NCI-H2171 treated with DMSO at 0.1 percent for 48 hours (cell line): Measurements from ENCODE around the gene CTNNA2.

Experiments
- DNase-seq: peaks from one replicate; lab custom pipeline; 2025; lab: John Stamatoyannopoulos, UW

CTNNA2 gene

GRCh38 chr2:79612999-79613398 lies 100.1 kb downstream of the CTNNA2 start:
- DNase-seq, result no peak

DNA sequence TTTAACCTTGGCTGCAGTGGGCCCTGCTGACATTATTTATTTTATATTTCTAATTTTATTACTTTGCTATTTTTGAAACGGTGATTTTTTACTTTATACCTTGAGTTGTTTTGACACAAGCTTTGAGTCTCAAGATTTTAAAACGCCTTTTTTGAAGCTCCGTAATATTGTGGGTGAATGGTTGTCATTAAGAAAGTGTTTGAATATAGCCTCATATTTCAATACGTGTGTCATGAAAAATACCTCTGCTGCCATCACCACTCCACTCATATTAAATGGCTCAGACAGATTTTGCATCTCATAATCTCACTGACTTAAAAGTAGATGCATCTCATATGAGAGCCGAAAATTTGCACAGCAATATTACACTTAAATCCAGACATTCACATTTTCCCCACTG lies 106.6 kb downstream of the CTNNA2 start:
- DNase-seq, result no peak

DNA sequence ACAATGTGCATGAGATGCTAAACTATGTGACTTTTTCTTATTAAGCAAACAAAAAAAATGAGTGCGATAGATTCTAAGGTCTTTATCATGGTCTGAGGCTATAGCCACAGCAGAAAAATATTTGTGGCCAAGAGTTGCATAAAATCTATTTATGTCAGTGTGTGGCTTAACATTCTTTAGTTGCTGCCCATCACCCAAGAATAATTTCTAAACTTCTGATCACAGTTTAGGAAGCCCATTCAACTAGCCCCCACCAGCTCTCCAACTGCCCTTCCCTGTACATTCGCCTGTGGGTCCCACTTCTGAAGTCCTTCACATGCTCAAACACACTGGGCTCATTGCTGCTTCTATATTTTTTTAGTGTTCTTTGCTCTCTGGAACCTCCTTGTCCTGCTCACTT lies 107.1 kb downstream of the CTNNA2 start:
- DNase-seq, result no peak

- DNase-seq, result no peak
Measured at GRCh38 chr2:79620679-79621078, 107.8 kb downstream of the CTNNA2 start.

DNA sequence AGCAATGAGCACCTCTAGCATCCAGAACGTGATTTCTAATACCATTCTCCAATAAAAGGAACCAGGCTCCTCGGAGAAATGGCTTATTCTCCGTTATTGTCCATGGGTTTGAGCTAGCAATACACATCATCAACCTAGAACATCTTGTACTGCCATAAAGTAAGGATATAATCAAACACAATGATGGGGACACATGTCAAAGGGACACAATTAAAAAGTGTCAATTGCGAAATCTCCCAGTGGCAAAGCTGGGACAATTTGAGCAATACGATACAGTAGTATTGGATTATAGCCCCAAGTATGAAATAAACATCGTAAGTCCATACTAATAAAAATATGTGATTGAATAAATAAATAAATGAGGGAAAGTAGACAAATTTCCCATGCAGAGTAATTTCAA lies 108.4 kb downstream of the CTNNA2 start:
- no peak for DNase-seq

- DNase-seq, result no peak
Measured at GRCh38 chr2:79621755-79622154, 108.9 kb downstream of the CTNNA2 start.

DNA sequence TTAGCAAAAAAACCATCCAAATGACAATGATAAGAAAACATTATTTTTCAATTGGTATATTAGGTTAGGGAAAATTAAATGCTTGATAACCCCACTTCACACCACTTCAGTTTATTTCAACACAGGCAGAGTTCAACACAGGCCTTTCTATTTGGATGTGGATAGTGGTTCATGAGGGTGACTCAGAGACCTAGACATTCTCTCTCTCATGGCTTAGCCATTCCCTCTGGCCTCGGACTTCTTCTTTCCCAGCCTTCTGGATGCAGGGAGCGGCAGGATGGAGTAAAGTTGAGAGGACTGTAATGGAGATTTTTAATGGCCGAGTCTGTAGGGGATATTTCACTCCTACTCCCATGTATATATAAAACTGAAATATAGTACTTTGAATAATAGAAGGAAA lies 109.7 kb downstream of the CTNNA2 start:
- no peak for DNase-seq

DNA sequence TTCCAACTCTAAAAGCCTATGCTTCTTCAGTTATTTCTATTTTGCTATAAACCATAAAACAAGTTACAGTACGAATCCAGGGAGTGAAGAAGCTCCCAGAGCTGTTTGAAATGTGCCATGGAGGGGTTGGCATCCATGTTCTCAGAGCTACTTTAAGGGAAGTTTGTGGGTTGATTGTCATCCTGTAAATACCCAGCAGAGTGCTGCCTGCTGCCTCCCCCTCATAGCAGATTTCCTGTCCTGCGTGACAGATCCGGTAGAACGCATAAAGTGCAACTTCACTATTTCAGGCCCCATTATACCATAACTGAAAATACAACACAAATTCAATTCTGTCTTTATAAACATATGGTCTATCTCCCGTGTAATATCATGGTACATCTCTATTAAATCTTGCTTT lies 114.4 kb downstream of the CTNNA2 start:
- no peak for DNase-seq

GRCh38 chr2:79630060-79630459 lies 117.2 kb downstream of the CTNNA2 start:
- no peak for DNase-seq

DNA sequence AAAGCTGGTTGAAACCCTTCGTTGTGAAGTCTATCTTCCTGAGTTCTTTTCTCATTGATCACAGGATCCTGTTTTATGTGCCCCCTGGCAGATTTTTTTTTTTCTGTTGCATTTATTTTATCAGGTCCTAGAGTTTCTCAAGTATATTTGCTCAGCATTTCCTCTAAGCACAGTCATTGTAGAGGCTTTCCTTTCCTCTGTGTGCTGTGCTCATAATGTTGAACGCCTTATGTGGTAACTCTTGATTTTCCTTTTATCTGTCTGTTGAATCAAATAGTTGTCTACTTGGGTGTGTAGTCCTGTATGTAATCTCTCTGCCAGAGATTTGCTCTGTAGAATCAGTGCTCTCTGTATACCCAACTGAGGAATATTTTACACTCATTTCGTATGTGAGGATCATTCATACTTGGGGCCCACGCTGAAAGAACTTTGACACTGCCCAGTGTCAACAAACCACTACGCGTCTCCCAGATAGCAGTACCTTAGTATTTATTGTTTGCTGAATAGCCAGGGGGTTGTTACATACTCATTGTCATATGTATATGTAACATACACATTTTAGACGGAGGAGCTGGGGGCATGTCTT lies 118.2 kb downstream of the CTNNA2 start:
- DNase-seq, result no peak

GRCh38 chr2:79638410-79638809 lies 125.6 kb downstream of the CTNNA2 start:
- DNase-seq, result no peak

DNA sequence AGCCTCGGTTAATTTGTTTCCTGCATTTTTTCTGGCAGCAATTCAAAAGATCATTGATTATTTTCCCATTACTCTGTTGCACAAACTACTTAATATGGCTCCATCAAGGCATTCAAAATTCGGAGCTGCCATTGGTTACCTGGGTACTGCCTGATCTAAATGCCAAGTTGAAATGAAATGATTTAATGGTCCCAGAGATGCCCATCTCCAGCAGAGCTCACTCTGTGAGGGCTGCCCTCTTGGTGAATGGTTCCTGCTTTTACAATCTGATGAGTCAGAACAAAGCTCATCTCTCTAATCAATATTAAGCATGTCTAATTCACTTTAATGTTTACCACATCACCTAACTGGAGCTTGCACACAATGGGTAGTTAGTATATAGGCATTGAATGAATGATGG lies 126.1 kb downstream of the CTNNA2 start:
- DNase-seq, result no peak

DNA sequence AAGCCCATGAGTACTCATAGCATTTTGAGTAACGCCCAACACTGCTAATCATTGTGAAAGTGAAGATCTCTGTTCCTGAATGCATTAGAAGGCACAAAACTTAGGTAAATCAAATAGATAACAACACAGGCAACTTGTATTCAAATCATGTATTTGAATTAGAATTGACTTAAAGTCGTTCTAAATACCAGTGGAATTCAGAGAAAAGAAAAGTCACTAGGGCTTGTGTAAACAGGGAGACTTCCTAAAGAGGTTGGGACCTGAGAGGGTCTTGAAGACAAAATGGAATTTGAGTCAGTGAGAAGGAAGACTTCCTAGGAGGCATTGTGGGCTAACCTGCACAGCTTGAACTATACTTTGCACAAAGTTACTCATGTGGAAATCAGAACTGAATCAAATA lies 127.2 kb downstream of the CTNNA2 start:
- no peak for DNase-seq

DNA sequence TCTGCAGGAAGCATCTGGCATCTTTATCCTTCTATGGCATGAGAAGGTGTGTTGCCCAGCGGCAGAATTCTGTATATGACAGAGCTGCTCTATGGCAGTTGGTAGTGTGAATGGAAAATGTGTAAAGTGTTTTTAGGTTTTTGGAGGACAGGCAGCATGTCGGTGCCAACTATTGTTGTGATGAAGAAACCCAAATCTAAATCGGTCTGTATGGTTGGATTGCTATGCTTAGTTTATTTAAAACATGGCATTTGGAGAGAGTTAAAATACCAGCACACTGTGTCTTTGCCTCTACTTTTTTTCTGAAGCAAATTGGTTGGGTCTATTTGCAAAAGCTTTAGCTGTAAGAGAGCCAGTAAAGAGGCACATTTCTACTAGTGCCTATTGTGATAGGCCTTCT lies 136.7 kb downstream of the CTNNA2 start:
- no peak for DNase-seq

DNA sequence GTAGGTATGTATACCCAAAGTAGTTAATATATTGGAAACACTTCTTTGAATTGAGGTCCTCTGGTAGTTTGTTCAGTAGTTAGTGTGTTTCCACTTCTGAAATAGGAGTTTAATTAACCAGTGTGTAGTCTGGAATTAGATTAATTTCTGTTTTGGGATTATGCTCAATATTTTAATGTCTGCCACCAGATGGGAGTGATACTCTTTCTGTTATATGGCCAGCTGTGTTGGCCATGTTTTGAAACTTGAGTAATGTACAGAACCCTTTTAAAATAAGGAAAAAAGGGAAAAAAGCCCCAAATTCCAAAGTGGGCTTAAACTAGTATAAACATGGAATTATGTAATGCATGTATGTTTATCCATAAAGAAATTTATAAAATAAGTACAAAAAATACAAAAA lies 147.7 kb downstream of the CTNNA2 start:
- no peak for DNase-seq

- DNase-seq, result no peak
Measured at GRCh38 chr2:79665091-79665490, 152.2 kb downstream of the CTNNA2 start.

DNA sequence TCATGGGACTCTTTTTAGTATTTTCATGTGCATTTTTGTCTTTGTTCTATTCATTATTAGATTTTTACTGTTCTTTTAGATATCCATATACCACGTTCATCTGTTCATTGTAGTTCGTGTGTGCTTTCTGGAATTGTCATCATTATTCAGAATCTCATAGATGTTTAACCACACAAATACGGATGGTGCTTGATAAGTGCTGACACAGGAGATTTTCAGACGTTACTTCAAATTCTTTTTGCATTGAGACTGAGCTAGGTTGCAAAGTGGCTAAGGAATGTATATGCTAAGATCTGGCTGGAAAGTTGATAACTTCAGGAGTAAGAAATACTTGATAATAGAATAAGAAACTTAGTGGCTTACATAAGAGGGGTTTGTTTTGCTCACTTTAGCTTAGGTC lies 153.6 kb downstream of the CTNNA2 start:
- DNase-seq, result no peak

GRCh38 chr2:79669714-79670113 lies 156.9 kb downstream of the CTNNA2 start:
- DNase-seq, result no peak

- no peak for DNase-seq
Measured at GRCh38 chr2:79670198-79670597, 157.3 kb downstream of the CTNNA2 start.

DNA sequence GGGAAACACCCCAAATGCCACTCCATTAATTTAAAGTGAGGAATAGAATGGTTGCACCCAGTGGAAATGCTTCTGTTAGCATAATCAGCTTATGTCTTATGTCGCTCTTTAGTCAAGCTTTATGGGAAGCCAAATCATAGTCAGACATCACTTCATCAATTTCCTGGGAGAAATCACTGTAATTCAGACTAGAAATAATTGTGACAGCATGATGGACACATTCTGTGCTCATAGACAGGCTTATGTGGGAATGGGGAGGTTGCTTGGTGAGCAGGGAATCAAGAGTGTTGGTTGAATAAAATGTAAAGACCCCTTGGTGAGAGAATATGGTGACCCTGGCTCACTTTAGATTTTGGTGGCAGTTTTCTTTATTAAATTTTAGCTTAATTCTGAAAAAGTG lies 174.0 kb downstream of the CTNNA2 start:
- no peak for DNase-seq

DNA sequence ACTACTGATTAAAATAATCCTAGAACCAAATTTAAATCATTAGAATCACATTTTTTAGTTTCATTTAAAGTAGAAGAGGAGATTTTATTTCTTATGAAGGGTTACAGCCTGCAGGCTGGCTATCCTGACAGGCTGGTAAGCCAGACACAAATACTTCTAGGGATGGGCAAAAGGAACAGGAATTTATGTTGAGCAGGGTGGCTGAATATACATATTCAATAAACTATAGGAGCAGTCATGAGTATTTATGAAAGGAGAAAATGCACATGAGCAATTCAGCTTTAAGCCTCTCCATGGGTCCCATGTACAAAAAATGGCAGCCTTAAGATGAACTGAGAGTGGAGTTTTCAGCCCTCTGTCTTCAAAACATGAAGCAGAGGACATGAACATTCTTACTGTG lies 182.4 kb downstream of the CTNNA2 start:
- DNase-seq, result no peak

- DNase-seq, result no peak
Measured at GRCh38 chr2:79697200-79697599, 184.3 kb downstream of the CTNNA2 start.

DNA sequence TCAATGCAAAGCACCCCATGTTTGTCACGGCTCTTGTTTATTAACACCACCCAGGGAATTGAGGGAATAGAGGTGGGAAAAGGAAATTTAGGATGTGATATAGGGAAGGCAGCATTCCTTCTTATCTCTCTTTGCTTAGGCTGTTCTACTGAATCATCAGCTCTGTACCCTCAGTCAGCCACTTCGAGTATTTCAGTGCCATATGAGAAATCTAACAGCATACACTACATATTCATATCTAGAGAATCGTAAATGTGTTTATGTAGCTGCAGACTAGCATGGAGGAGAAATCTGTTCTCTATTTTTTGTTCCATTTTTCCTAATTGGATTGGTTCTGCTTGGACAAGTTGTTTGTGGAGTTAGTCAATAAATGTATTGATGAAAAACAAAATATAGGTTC lies 187.8 kb downstream of the CTNNA2 start:
- DNase-seq, result no peak

DNA sequence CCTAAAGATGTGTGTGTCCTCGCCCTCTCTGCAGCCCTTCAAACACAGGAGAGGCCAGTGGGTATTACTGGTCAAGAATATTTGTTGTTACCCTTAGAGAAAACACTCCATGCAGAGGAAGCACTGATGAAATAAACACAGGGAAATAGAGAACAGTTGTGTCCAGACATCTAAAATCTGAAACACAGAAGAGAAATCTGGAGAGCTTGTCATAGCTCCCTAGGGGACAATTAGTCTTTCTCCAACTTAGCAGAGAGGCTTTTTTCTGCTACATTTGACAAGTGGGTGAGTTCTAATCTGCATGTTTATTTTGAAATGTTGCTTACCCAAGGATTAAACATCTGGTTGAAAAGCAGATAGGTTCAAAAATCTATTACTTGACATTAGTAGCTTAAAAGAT lies 190.1 kb downstream of the CTNNA2 start:
- DNase-seq, result peak; percentile 17

- no peak for DNase-seq
Measured at GRCh38 chr2:79711098-79711497, 198.2 kb downstream of the CTNNA2 start.
